GM12878 (cell line): Measurements from ENCODE around the gene TTLL6. TPM values are rescaled to one million over a fixed set of nuclear protein-coding genes. Genes with fewer than 3 reads are reported as not detected.

Experiments
- ATAC-seq: fragments of 200-7000 bp; cut with Tn5 transposase; 3 replicates; pipeline ENCODE4 v1.9.1; 2020; ENCODE audit warnings: mild to moderate bottlenecking, moderate library complexity
- BruUV-seq: library from RNA; stranded (reverse); fragments of 400-500 nt; replicated peaks from 2 replicates; lab custom pipeline; 2021; lab: Mats Ljungman, UMichigan
- CTCF ChIA-PET: fragments of 300-600 bp; sonication (Branson Sonifier 250); formaldehyde crosslinking; extraction: SDS; loops from one replicate; lab custom pipeline; 2021; ENCODE audit warnings: inconsistent platforms; lab: Yijun Ruan, JAX
- POLR2A ChIA-PET: fragments of 350-600 bp; formaldehyde crosslinking; extraction: SDS; loops from one replicate; lab custom pipeline; 2021; ENCODE audit warnings: inconsistent platforms; lab: Charles Lee
- RAD21 ChIA-PET: fragments of 300-600 bp; sonication (Branson Sonifier 250); formaldehyde crosslinking; loops from one replicate; lab custom pipeline; 2023; ENCODE audit warnings: antibody characterized with exemption; ENCODE audit not compliant: unreplicated experiment; lab: Charles Lee
- SMC1A ChIA-PET: fragments of 300-600 bp; sonication (Branson Sonifier 250); formaldehyde crosslinking; loops from one replicate; lab custom pipeline; 2023; ENCODE audit not compliant: unreplicated experiment, uncharacterized antibody; lab: Charles Lee
- DNase-seq: peaks from one replicate; pipeline ENCODE4 v3.0.0-alpha.2; 2011; ENCODE audit warnings: low read depth, low spot score
- FAIRE-seq: peaks from 3 replicates; lab custom pipeline; 2011; peaks lifted over from hg19 to GRCh38; lab: Jason Lieb, UNC
- H2AFZ ChIP-seq: 2 replicates; pipeline ENCODE4 v1.6.0; 2011; ENCODE audit warnings: low read depth, low read length, control low read depth; ENCODE audit not compliant: control insufficient read depth
- H3K27ac ChIP-seq: 2 replicates; pipeline ENCODE4 v1.5.1; 2011; ENCODE audit warnings: control low read depth; ENCODE audit not compliant: control insufficient read depth, insufficient read depth
- H3K27me3 ChIP-seq, 2 experiments: replicated peaks in 1 of 2; 2 replicates each; pipeline versions ENCODE4 v1.6.0 to v1.6.1; 2011; ENCODE audit warnings: low read length in 1 of 2; ENCODE audit not compliant: control insufficient read depth in 2 of 2, insufficient read depth in 2 of 2
- H3K36me3 ChIP-seq, 2 experiments: 2 replicates each; pipeline ENCODE4 v1.5.1; 2011; ENCODE audit warnings: low read length in 1 of 2; ENCODE audit not compliant: control insufficient read depth in 2 of 2, insufficient read depth in 2 of 2
- H3K4me1 ChIP-seq: 2 replicates; pipeline ENCODE4 v1.6.1; 2011; ENCODE audit warnings: mild to moderate bottlenecking, low read length, moderate library complexity, mixed read lengths; ENCODE audit not compliant: control insufficient read depth, insufficient read depth
- H3K4me2 ChIP-seq: 2 replicates; pipeline ENCODE4 v1.6.0; 2011; ENCODE audit warnings: control low read depth; ENCODE audit not compliant: control insufficient read depth, insufficient read depth
- H3K4me3 ChIP-seq: fragments of 200-600 bp; sonication (generic); 2 replicates; pipeline ENCODE4 v1.5.1; 2016
- H3K79me2 ChIP-seq: 2 replicates; pipeline ENCODE4 v1.6.0; 2011; ENCODE audit warnings: low read length; ENCODE audit not compliant: control insufficient read depth, insufficient read depth
- H3K9ac ChIP-seq: 2 replicates; pipeline ENCODE4 v1.8.0; 2011; ENCODE audit warnings: low read length, control low read depth, mixed read lengths; ENCODE audit not compliant: control insufficient read depth, insufficient read depth
- H3K9me3 ChIP-seq: replicated peaks from 3 replicates; pipeline ENCODE4 v1.5.1; 2011; ENCODE audit warnings: mild to moderate bottlenecking, low read length; ENCODE audit not compliant: control insufficient read depth, insufficient read depth
- H4K20me1 ChIP-seq: 2 replicates; pipeline ENCODE4 v1.6.0; 2011; ENCODE audit not compliant: control insufficient read depth, insufficient read depth
- BHLHE40 ChIP-seq, 2 experiments: fragments of 450-650 bp in 1 of 2; IDR thresholded peaks; 2 replicates each; pipeline ENCODE4 v1.6.1; 2011 to 2017; ENCODE audit warnings: low read depth in 2 of 2, borderline replicate concordance in 1 of 2, improper control_type of control experiment in 1 of 2, low read length in 1 of 2, mild to moderate bottlenecking in 1 of 2
- NFXL1 ChIP-seq: fragments of 450-650 bp; IDR thresholded peaks from 2 replicates; pipeline ENCODE4 v1.6.1; 2017; ENCODE audit warnings: antibody characterized with exemption, mild to moderate bottlenecking, borderline replicate concordance
- SMC3 ChIP-seq: IDR thresholded peaks from 2 replicates; pipeline ENCODE4 v1.6.1; 2011; ENCODE audit warnings: low read length, improper control_type of control experiment, borderline replicate concordance
- USF1 ChIP-seq: IDR thresholded peaks from 2 replicates; pipeline ENCODE4 v1.6.1; 2011; ENCODE audit warnings: borderline replicate concordance, low read depth, mild to moderate bottlenecking, moderate library complexity, mixed read lengths, low read length; ENCODE audit not compliant: insufficient read depth; ENCODE audit errors: extremely low read length
- ZNF207 ChIP-seq: fragments of 450-650 bp; IDR thresholded peaks from 2 replicates; pipeline ENCODE4 v1.6.1; 2014; ENCODE audit warnings: antibody characterized with exemption, mild to moderate bottlenecking, borderline replicate concordance
- ZNF592 ChIP-seq: fragments of 450-650 bp; IDR thresholded peaks from 2 replicates; pipeline ENCODE4 v1.6.1; 2017; ENCODE audit warnings: mild to moderate bottlenecking, moderate library complexity
- WGBS: methylation state at CpG from one replicate; pipeline ENCODE4 v1.1.6; 2016; ENCODE audit warnings: low lambda C conversion rate; ENCODE audit not compliant: insufficient replicate concordance, insufficient coverage; ENCODE audit errors: missing lambda C conversion rate; 5-methylcytosine and 5-hydroxymethylcytosine counted together
- in situ Hi-C: fragments of 300-500 bp; cut with MboI; formaldehyde crosslinking; loops from 9 replicates; pipeline ENCODE4 v1.14.3; 2018; ENCODE audit warnings: mixed read lengths
- intact Hi-C: fragments of 100-400 bp; cut with micrococcal nuclease; formaldehyde crosslinking; loops from one replicate; pipeline ENCODE4 v1.14.2; 2022; ENCODE audit not compliant: unreplicated experiment
- polyA plus RNA-seq, 11 experiments: library from polyadenylated mRNA; depleted of rRNA in 4 of 11; unstranded in 6 of 11; stranded (reverse) in 5 of 11; fragments of >200 nt; fragmentation: Nextera tagmentation in 4 of 11; fragmentation: Illumina TruSeq in 1 of 11; extraction: Ambion mirVana in 4 of 11; extraction: Trizol in 1 of 11; gene quantifications; 1 replicate in 1 of 11; 2 replicates in 10 of 11; pipeline versions ENCODE4 v1.2.1 to v1.2.3, GENCODE V29; 2011 to 2016; ENCODE audit warnings: inconsistent platforms in 2 of 11, missing spikeins in 2 of 11, low read depth in 1 of 11
- total RNA-seq, 4 experiments: library from RNA; depleted of rRNA in 3 of 4; stranded (reverse); fragments of >200 nt in 3 of 4; fragmentation: Illumina TruSeq in 1 of 4; extraction: Trizol in 1 of 4; gene quantifications; 2 replicates each; pipeline versions ENCODE4 v1.2.1 to v1.2.3, GENCODE V29; 2013 to 2021
- TF ChIP-seq, protein P1 (sequence below): fragments of 450-650 bp; formaldehyde crosslinking; IDR thresholded peaks from 2 replicates; pipeline ENCODE4 v1.4.0; 2020; ENCODE audit warnings: mild to moderate bottlenecking, moderate library complexity

TTLL6 gene
- total and polyA plus RNA-seq, 10 of the 15 experiments (the other 5 are each of a cell fraction or from before 2014, with no cell fraction given): 0.06 to 0.36 (median 0.13) TPM; not detected in 4

DNA sequence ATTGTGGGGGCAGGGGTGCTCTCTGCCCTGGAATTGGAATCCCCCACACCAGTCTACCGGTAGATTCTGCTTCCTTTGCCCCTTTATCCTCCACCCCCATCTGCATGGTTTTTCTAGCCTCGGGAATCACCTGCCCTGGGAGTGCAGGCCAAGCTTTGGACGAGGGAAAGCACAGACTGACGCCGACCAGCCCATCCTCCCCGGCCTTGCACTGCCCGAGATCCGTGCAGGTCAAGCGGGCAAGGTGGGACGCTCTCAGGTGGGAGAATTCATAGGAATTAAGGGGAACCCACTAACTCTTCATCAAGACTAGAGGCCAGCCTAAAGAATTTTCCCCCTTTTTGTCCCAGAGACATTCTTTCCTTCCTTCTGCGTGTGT lies 78.6 kb downstream of the TTLL6 start:
- no peaks in the 10 kb centered on the region for H3K9me3 ChIP-seq
- no peak overlapping the region for H3K9ac ChIP-seq
- FAIRE-seq: no peak
- H4K20me1 ChIP-seq: no peaks in the 10 kb centered on the region
- intact Hi-C loops: no loop called here
- RAD21 ChIA-PET: no interaction called here
- TF ChIP-seq NFXL1 (no peak), USF1 (no peak), SMC3 (no peak), BHLHE40 (IDR thresholded peaks at IDR 0.05; ENCODE audit: borderline replicate concordance in 1 of 2, low read depth in 2 of 2, low read length in 1 of 2) (no peak), ZNF207 (no peak), ZNF592 (no peak)
- TF ChIP-seq, protein P1, sequence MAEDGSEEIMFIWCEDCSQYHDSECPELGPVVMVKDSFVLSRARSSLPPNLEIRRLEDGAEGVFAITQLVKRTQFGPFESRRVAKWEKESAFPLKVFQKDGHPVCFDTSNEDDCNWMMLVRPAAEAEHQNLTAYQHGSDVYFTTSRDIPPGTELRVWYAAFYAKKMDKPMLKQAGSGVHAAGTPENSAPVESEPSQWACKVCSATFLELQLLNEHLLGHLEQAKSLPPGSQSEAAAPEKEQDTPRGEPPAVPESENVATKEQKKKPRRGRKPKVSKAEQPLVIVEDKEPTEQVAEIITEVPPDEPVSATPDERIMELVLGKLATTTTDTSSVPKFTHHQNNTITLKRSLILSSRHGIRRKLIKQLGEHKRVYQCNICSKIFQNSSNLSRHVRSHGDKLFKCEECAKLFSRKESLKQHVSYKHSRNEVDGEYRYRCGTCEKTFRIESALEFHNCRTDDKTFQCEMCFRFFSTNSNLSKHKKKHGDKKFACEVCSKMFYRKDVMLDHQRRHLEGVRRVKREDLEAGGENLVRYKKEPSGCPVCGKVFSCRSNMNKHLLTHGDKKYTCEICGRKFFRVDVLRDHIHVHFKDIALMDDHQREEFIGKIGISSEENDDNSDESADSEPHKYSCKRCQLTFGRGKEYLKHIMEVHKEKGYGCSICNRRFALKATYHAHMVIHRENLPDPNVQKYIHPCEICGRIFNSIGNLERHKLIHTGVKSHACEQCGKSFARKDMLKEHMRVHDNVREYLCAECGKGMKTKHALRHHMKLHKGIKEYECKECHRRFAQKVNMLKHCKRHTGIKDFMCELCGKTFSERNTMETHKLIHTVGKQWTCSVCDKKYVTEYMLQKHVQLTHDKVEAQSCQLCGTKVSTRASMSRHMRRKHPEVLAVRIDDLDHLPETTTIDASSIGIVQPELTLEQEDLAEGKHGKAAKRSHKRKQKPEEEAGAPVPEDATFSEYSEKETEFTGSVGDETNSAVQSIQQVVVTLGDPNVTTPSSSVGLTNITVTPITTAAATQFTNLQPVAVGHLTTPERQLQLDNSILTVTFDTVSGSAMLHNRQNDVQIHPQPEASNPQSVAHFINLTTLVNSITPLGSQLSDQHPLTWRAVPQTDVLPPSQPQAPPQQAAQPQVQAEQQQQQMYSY (CRISPR knock-in tag): no peak
- no peak overlapping the region for H3K4me3 ChIP-seq
- SMC1A ChIA-PET: no interaction called here
- in situ Hi-C loops: no loop called here
- BruUV-seq: no TSS peak
- no peak overlapping the region for H3K4me2 ChIP-seq
- no peak for DNase-seq
- H3K27ac ChIP-seq: no peak overlapping the region
- H3K79me2 ChIP-seq: no peaks in the 10 kb centered on the region
- no peaks in the 10 kb centered on the region for H3K4me1 ChIP-seq
- CTCF ChIA-PET: interaction anchor here (1.0 to 2.0 kb wide), 3 partner anchors 14 to 65 kb away, joined by 4 to 9 read pairs (median 5); no protein-coding TSS in a partner anchor
- no peak for ATAC-seq
- POLR2A ChIA-PET: no interaction called here
- H2AFZ ChIP-seq: no peak overlapping the region
- H3K36me3 ChIP-seq: no peaks in the 10 kb centered on the region
- H3K27me3 ChIP-seq: peaks cover 20 to 43% of the 10 kb centered on the region in 2 experiments
- WGBS: 16% methylated on average over 11 of the region's 11 CpGs
